Kidney (tissue), 14 donors: ENCODE data around the gene DPM2. TPM values are rescaled to one million over a fixed set of nuclear protein-coding genes. Genes with fewer than 3 reads are reported as not detected.

Source experiments
- DNase-seq, 5 donors: peaks; one replicate each; pipeline ENCODE4 v3.0.0-alpha.2; 2013 to 2020
- FAIRE-seq: peaks from 2 replicates; lab custom pipeline; 2012; peaks lifted over from hg19 to GRCh38; lab: Jason Lieb, UNC
- H3K27ac ChIP-seq, 2 donors: one replicate each; pipeline ENCODE4 v1.7.0; 2013; ENCODE audit warnings: low read depth in 2 of 2, low read length in 2 of 2, inconsistent platforms in 1 of 2
- H3K27me3 ChIP-seq: one replicate; pipeline ENCODE4 v1.7.1; 2013; ENCODE audit warnings: low read length, inconsistent platforms; ENCODE audit not compliant: control insufficient read depth, insufficient read depth
- H3K36me3 ChIP-seq, 3 donors: one replicate each; pipeline versions ENCODE4 v1.7.0 to v1.7.1; 2013; ENCODE audit warnings: low read length in 3 of 3, control low read depth in 1 of 3, inconsistent platforms in 1 of 3; ENCODE audit not compliant: insufficient read depth in 3 of 3, control insufficient read depth in 2 of 3
- H3K4me1 ChIP-seq, 3 donors: one replicate each; pipeline versions ENCODE4 v1.7.0 to v1.7.1; 2013; ENCODE audit warnings: low read length in 3 of 3, inconsistent platforms in 1 of 3, low read depth in 1 of 3; ENCODE audit not compliant: control insufficient read depth in 2 of 3, insufficient read depth in 2 of 3
- H3K4me3 ChIP-seq, 3 donors: one replicate each; pipeline versions ENCODE4 v1.7.0 to v1.8.1; 2013; ENCODE audit warnings: low read length in 3 of 3, control low read depth in 1 of 3, inconsistent platforms in 1 of 3
- H3K9ac ChIP-seq, 3 donors: one replicate each; pipeline versions ENCODE4 v1.7.0 to v1.7.1; 2013; ENCODE audit warnings: low read length in 3 of 3, control low read depth in 1 of 3, inconsistent platforms in 1 of 3
- H3K9me3 ChIP-seq, 3 donors: one replicate each; pipeline versions ENCODE4 v1.7.0 to v1.7.1; 2013; ENCODE audit warnings: low read length in 3 of 3, control low read depth in 1 of 3, inconsistent platforms in 1 of 3; ENCODE audit not compliant: control insufficient read depth in 2 of 3, insufficient read depth in 1 of 3
- CTCF ChIP-seq: IDR thresholded peaks from 3 replicates; pipeline ENCODE4 v1.5.1; 2012; ENCODE audit warnings: mild to moderate bottlenecking, moderate library complexity, borderline replicate concordance; ENCODE audit not compliant: insufficient read depth; ENCODE audit errors: extremely low read depth
- intact Hi-C: fragments of 100-400 bp; cut with DNase I; formaldehyde crosslinking; loops from one replicate; pipeline ENCODE4 v1.11.1; 2022
- polyA plus RNA-seq: library from polyadenylated mRNA; stranded (reverse); fragments of 350-450 nt; fragmentation: Illumina TruSeq; extraction: RNeasy Lipid Tissue Mini Kit (QIAGEN cat#74804); gene quantifications from one replicate; pipeline ENCODE4 v1.2.3, GENCODE V29; 2014; ENCODE audit warnings: low read depth, low replicate concordance; ENCODE audit not compliant: insufficient read depth
- total RNA-seq: library from RNA; stranded (reverse); fragmentation: NEBNext Ultra II Directional; extraction: Animal tissue kit (Norgen Biotek cat#: 25700); gene quantifications from one replicate; pipeline ENCODE4 v1.2.1, GENCODE V29; 2021
- donor health status: control.
- donor health status: control.
- donor health status: control.
- donor health status: control.
- donor health status: control.
- donor health status: DM: yes; HTN: yes; CAD: no.
- donor health status: Normal renal cell carcinoma (clear cell type).

DPM2 gene
- total and polyA plus RNA-seq, 2 donors from 2014 or later: 42.8 to 70.0 TPM

GRCh38 chr9:127977009-127977883, 39.6 kb upstream of the DPM2 start:
- no peak for TF ChIP-seq CTCF
- H3K9ac ChIP-seq: peak overlapping the region; percentile 16 to 88 (median 50)
- no peaks in the 10 kb centered on the region for H3K9me3 ChIP-seq
- intact Hi-C loops: no loop called here
- H3K4me3 ChIP-seq: peak overlapping the region; percentile 28 to 95 (median 80)
- peak overlapping the region; percentile 71 to 85 for H3K27ac ChIP-seq
- no peaks in the 10 kb centered on the region for H3K27me3 ChIP-seq
- DNase-seq (no peak), FAIRE-seq (no peak)
- H3K4me1 ChIP-seq: peaks cover 3 to 65% (median 64%) of the 10 kb centered on the region in 3 donors
- H3K36me3 ChIP-seq: no peaks in the 10 kb centered on the region

GRCh38 chr9:127976498-127976897, 38.8 kb upstream of the DPM2 start:
- intact Hi-C loops: no loop called here
- peak overlapping the region in 2 of 3 donors; percentile 33 to 95 for H3K4me3 ChIP-seq

GRCh38 chr9:127975376-127976315, 38.0 kb upstream of the DPM2 start:
- H3K9ac ChIP-seq: peak overlapping the region in 1 of 3 donors; percentile 57
- H3K9me3 ChIP-seq: no peaks in the 10 kb centered on the region
- H3K36me3 ChIP-seq: no peaks in the 10 kb centered on the region
- H3K4me3 ChIP-seq: peak overlapping the region in 2 of 3 donors; percentile 33 to 95
- peaks cover 0 to 71% (median 68%) of the 10 kb centered on the region in 3 donors for H3K4me1 ChIP-seq
- peak in 1 of 5 donors; percentile 19 for DNase-seq
- TF ChIP-seq CTCF: no peak
- no peaks in the 10 kb centered on the region for H3K27me3 ChIP-seq
- FAIRE-seq: no peak
- intact Hi-C loops: no loop called here
- peak overlapping the region; percentile 61 to 78 for H3K27ac ChIP-seq

More at GRCh38 chr9:127976498-127976897, 38.8 kb upstream of the DPM2 start:
- Histone ChIP-seq H3K4me1 (peaks cover 1 to 68% (median 67%) of the 10 kb centered on the region in 3 donors), H3K9ac (peak overlapping the region in 1 of 3 donors; percentile 57), H3K36me3 (no peaks in the 10 kb centered on the region), H3K27me3 (no peaks in the 10 kb centered on the region), H3K9me3 (no peaks in the 10 kb centered on the region), H3K27ac (peak overlapping the region; percentile 71 to 75)
- DNase-seq (peak in 2 of 5 donors; percentile 52 to 80), FAIRE-seq (no peak)
- no peak for TF ChIP-seq CTCF
